Sigmoid colon (tissue), 7 donors: Measurements from ENCODE around the gene SPATA19. TPM values are rescaled to one million over a fixed set of nuclear protein-coding genes. Genes with fewer than 3 reads are reported as not detected.

Experiments used
- DNase-seq: peaks from one replicate; pipeline ENCODE4 v3.0.0-alpha.2; 2019
- H3K27ac ChIP-seq, 4 donors: fragments of 200-600 bp; sonication (generic); one replicate each; pipeline ENCODE4 v1.5.1; 2016 to 2019; ENCODE audit warnings: mild to moderate bottlenecking in 1 of 4
- H3K27me3 ChIP-seq, 3 donors: fragments of 200-600 bp; sonication (generic); one replicate each; pipeline ENCODE4 v1.5.1; 2019; ENCODE audit warnings: mild to moderate bottlenecking in 1 of 3
- H3K36me3 ChIP-seq, 4 donors: fragments of 200-600 bp; sonication (generic); one replicate each; pipeline ENCODE4 v1.5.1; 2016 to 2019
- H3K4me1 ChIP-seq, 4 donors: fragments of 200-600 bp; sonication (generic); one replicate each; pipeline ENCODE4 v1.5.1; 2017 to 2019
- H3K4me3 ChIP-seq, 4 donors: fragments of 200-600 bp; sonication (generic); one replicate each; pipeline ENCODE4 v1.5.1; 2017 to 2019; ENCODE audit warnings: mild to moderate bottlenecking in 2 of 4, moderate library complexity in 1 of 4
- H3K9me3 ChIP-seq, 4 donors: fragments of 200-600 bp in 3 of 4; sonication (generic) in 3 of 4; one replicate each; pipeline versions ENCODE4 v1.5.1 to v1.6.1; 2013 to 2019
- EP300 ChIP-seq, 4 donors: sonication (generic); formaldehyde crosslinking; IDR thresholded peaks; one replicate each; pipeline ENCODE4 v1.6.1; 2017; ENCODE audit warnings: antibody characterized with exemption in 4 of 4
- POLR2A ChIP-seq, 2 donors: fragments of 450-650 bp; IDR thresholded peaks; one replicate each; pipeline ENCODE4 v1.6.1; 2016; ENCODE audit warnings: antibody characterized with exemption in 2 of 2, mild to moderate bottlenecking in 2 of 2, moderate library complexity in 2 of 2
- POLR2AphosphoS5 ChIP-seq, 4 donors: sonication (generic); formaldehyde crosslinking; IDR thresholded peaks; one replicate each; pipeline ENCODE4 v1.6.1; 2017; ENCODE audit warnings: antibody characterized with exemption in 4 of 4
- WGBS, 2 donors: extraction: QIAGEN DNeasy Blood & Tissue Kit; methylation state at CpG; one replicate each; pipeline ENCODE4 v1.1.7; 2013; 5-methylcytosine and 5-hydroxymethylcytosine counted together
- intact Hi-C: fragments of 100-400 bp; cut with DNase I; formaldehyde crosslinking; loops from one replicate; pipeline ENCODE4 v1.15.1; 2023
- polyA plus RNA-seq, 3 donors: library from polyadenylated mRNA; stranded (reverse); fragments of 200-250 nt; gene quantifications; one replicate each; pipeline ENCODE4 v1.2.3, GENCODE V29; 2013
- total RNA-seq, 4 donors: library from RNA; depleted of rRNA; stranded (reverse); fragments of >200 nt; gene quantifications; one replicate each; pipeline ENCODE4 v1.1.0, GENCODE V29; 2016
- TF ChIP-seq, protein P1 (sequence below), 4 experiments: fragments of 450-650 bp in 3 of 4; fragments of 200-600 bp in 1 of 4; IDR thresholded peaks; one replicate each; pipeline ENCODE4 v1.5.1; 2016 to 2019; ENCODE audit warnings: antibody characterized with exemption in 4 of 4, mild to moderate bottlenecking in 3 of 4, moderate library complexity in 2 of 4
- donor health status: healthy with polysubstance abuse.
- donor health status: Bipolar disorder and iron deficiency.
- donor health status: healthy.

SPATA19 gene
- total and polyA plus RNA-seq, 7 donors, result not detected

DNA sequence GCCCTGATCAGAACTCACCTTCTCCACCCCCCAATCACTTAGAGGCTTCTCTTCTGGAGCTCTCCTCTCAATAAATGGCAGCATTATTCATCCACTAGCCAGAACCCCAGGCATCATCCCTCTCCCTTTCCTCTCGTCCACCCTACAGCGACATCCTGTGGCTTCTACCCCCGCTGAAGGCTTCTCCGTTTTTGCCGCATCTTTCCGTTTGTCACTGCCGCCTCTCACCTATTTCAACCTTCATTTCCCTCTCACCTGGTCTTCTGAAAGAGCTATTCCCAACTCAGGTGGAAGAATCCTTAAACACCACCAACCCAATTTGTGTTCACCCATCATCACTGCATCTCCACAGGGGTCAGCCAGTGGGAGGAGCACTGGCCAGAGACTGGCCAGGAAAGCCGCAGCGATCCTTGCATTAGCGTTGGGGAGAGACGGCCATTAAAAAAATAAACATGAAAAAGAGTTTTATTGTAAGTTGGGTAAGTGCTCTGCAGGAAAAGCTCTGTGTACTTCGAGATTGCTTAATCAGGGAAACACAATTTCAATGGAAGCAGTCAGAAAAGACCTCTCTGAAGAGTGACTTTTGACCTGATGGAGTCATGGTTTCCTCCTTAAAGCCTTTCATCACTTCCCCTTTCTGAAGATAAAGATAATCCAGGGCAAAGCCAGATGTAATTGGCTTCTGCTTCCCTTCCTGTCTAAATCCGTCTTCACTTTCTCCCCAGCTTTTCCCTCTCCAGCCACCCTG is 36.7 kb downstream of the SPATA19 start:
- H3K9me3 ChIP-seq, result no peaks in the 10 kb centered on the region
- TF ChIP-seq POLR2A (IDR thresholded peaks at IDR 0.05) (no peak), POLR2AphosphoS5 (IDR thresholded peaks at IDR 0.05) (no peak), EP300 (IDR thresholded peaks at IDR 0.05) (no peak)
- TF ChIP-seq, protein P1, sequence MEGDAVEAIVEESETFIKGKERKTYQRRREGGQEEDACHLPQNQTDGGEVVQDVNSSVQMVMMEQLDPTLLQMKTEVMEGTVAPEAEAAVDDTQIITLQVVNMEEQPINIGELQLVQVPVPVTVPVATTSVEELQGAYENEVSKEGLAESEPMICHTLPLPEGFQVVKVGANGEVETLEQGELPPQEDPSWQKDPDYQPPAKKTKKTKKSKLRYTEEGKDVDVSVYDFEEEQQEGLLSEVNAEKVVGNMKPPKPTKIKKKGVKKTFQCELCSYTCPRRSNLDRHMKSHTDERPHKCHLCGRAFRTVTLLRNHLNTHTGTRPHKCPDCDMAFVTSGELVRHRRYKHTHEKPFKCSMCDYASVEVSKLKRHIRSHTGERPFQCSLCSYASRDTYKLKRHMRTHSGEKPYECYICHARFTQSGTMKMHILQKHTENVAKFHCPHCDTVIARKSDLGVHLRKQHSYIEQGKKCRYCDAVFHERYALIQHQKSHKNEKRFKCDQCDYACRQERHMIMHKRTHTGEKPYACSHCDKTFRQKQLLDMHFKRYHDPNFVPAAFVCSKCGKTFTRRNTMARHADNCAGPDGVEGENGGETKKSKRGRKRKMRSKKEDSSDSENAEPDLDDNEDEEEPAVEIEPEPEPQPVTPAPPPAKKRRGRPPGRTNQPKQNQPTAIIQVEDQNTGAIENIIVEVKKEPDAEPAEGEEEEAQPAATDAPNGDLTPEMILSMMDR (IDR thresholded peaks at IDR 0.05), result no peak
- no peaks in the 10 kb centered on the region for H3K36me3 ChIP-seq
- H3K27ac ChIP-seq, result no peak overlapping the region
- H3K27me3 ChIP-seq, result peaks cover 0 to 29% (median 0%) of the 10 kb centered on the region in 3 donors
- 48 to 51% methylated on average over 13 of the region's 13 CpGs for whole genome bisulfite sequencing, 2 donors
- no peak for DNase-seq
- intact Hi-C loops, result no loop called here
- no peak overlapping the region for H3K4me3 ChIP-seq
- H3K4me1 ChIP-seq, result peaks cover 0 to 18% (median 9%) of the 10 kb centered on the region in 4 donors

DNA sequence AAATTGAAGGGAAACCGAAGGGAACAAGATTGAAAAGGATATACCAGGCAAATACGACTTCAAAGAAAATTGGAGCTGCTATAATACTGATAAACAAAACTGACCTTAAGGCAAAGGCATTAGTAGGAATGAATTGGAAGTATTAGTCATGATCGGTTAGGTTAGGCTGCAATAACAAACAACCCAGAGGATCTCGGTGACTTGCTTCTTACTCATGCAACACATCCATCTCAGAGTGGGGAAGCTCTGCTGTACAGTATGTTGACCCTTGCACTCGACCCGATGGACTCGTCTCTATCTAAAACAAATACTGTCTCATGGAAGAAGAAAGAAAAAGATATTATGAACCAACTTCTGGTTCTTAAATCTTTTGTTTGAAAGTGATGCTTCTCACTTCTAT is 42.3 kb downstream of the SPATA19 start:
- no peak for DNase-seq
- no peaks in the 10 kb centered on the region for H3K4me1 ChIP-seq
- no peaks in the 10 kb centered on the region for H3K36me3 ChIP-seq
- peaks cover 0 to 20% (median 0%) of the 10 kb centered on the region in 3 donors for H3K27me3 ChIP-seq
- intact Hi-C loops, result no loop called here
- no peak overlapping the region for H3K27ac ChIP-seq
- TF ChIP-seq POLR2AphosphoS5 (IDR thresholded peaks at IDR 0.05) (no peak), POLR2A (IDR thresholded peaks at IDR 0.05) (no peak), EP300 (IDR thresholded peaks at IDR 0.05) (no peak)
- TF ChIP-seq, protein P1 (IDR thresholded peaks at IDR 0.05), result no peak
- H3K9me3 ChIP-seq, result no peaks in the 10 kb centered on the region
- no peak overlapping the region for H3K4me3 ChIP-seq
- WGBS, 2 donors, result 71 to 87% methylated on average over 7 of the region's 7 CpGs

DNA sequence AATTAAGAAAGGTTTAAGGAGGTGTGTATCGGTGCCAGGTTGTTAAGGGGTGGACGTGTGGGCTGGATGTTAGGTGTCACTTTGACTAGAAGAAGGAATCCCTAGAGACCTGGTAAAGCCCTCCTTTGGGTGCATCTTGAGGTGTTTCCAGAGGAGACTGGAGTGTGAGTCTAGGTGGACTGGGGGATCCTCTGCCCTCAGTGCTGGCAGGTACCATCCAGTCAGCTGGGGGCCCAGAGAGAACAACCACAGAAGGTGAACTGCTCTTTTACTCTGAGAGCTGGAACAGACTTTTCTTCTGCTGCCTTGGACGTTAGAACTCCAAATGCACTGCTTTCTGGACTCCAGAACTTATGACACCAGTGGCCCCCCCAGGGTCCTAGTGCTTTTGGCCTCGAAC is 44.0 kb downstream of the SPATA19 start:
- intact Hi-C loops, result no loop called here
- 64 to 79% methylated on average over 4 of the region's 4 CpGs for WGBS, 2 donors

DNA sequence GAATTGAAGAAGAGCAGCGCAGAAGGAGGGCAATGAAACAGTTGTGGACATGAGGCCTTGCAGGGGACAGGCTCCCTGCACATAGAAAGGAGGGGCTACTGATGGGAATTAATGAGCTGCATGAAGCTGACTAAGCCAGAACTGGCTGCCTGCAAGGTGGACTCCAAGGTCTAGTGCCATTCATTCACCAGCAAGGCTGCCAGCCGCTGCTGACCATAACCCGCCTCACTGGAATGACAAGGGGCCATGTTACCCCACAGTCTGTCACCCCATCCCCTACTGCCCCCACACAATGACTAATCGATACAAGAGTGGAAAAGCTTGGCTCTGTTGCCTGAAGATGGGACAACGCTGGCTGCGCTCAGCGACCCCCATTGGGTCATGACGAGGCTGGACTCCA is 44.6 kb downstream of the SPATA19 start:
- WGBS, 2 donors, result 92 to 93% methylated on average over 8 of the region's 8 CpGs
- H3K36me3 ChIP-seq, result no peaks in the 10 kb centered on the region

More for the DNA sequence above, 44.0 kb downstream of the SPATA19 start:
- H3K4me1 ChIP-seq, result no peaks in the 10 kb centered on the region
- DNase-seq, result no peak
- no peak for TF ChIP-seq POLR2AphosphoS5 (IDR thresholded peaks at IDR 0.05)
- TF ChIP-seq POLR2A (IDR thresholded peaks at IDR 0.05), result no peak
- TF ChIP-seq, protein P1 (IDR thresholded peaks at IDR 0.05), result no peak
- TF ChIP-seq EP300 (IDR thresholded peaks at IDR 0.05), result no peak
- H3K27me3 ChIP-seq, result peaks cover 0 to 18% (median 0%) of the 10 kb centered on the region in 3 donors
- no peaks in the 10 kb centered on the region for H3K36me3 ChIP-seq
- no peak overlapping the region for H3K27ac ChIP-seq
- no peak overlapping the region for H3K4me3 ChIP-seq
- no peaks in the 10 kb centered on the region for H3K9me3 ChIP-seq

More for the DNA sequence above, 44.6 kb downstream of the SPATA19 start:
- TF ChIP-seq POLR2A (IDR thresholded peaks at IDR 0.05) (no peak), EP300 (IDR thresholded peaks at IDR 0.05) (no peak), POLR2AphosphoS5 (IDR thresholded peaks at IDR 0.05) (no peak)
- TF ChIP-seq, protein P1 (IDR thresholded peaks at IDR 0.05), result no peak
- Histone ChIP-seq H3K4me1 (no peaks in the 10 kb centered on the region), H3K27ac (no peak overlapping the region), H3K9me3 (no peaks in the 10 kb centered on the region), H3K27me3 (peaks cover 0 to 15% (median 0%) of the 10 kb centered on the region in 3 donors), H3K4me3 (no peak overlapping the region)
- DNase-seq, result no peak
- intact Hi-C loops, result no loop called here
